G401 (cell line): ENCODE results near the gene PSMB10. TPM values are rescaled to one million over a fixed set of nuclear protein-coding genes. Genes with fewer than 3 reads are reported as not detected.

Source experiments
- DNase-seq: peaks from one replicate; pipeline ENCODE4 v3.0.0-alpha.2; 2015; ENCODE audit warnings: low spot score
- in situ Hi-C: cut with HindIII; loops from 2 replicates; pipeline ENCODE4 v1.10.0; 2016; ENCODE audit warnings: low sequenced_read_pairs, mixed read lengths
- total RNA-seq: library from RNA; depleted of rRNA; stranded (reverse); fragments of >200 nt; shearing (Covaris generic); gene quantifications from 2 replicates; pipeline ENCODE4 v1.2.3, GENCODE V29; 2014

PSMB10 gene
- total RNA-seq, 1 experiment from 2014 or later: 17.1 TPM

DNA sequence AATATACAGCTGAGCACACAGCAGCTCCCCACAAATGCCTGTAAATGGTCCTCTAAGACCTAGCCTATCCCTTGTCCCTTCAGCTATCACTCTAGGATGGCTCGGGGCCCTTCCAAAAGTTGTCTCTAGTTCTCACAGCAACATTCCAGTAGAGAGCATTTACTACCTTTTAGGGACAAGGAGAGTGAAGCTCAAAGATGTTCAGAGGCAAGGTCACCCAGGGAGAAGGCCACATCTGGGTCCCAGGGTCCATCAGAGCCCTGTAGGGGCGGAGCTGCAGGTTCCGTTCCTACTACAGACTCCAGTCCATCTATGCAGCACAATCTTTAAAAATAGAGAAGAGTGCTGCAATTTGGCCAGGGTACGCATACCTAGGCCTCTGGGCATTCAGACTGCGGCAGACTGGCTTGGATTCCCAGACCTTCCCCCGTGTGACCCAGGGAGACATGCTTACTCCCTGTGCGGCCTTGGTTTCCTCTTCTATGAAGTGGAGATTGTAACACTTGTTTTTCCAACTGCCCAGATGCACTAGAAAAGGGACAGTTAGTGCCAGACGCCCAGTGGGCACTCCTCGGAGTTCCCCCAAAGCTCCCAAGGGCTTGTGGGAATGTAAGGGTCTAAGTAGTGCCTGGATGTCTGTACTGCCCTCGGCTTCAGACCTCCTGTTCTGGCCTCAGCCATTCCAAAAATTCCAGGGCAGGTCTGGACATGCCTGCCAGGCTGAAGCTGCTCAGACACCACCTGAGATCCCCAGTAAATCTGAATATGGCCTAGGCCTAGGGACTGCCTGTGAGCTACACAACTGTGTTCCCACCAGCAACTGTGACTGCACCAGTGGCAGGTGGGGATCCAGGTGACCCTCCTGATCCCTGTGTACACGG lies 29.3 kb upstream of the PSMB10 start:
- in situ Hi-C loops: no loop called here
- no peak for DNase-seq

DNA sequence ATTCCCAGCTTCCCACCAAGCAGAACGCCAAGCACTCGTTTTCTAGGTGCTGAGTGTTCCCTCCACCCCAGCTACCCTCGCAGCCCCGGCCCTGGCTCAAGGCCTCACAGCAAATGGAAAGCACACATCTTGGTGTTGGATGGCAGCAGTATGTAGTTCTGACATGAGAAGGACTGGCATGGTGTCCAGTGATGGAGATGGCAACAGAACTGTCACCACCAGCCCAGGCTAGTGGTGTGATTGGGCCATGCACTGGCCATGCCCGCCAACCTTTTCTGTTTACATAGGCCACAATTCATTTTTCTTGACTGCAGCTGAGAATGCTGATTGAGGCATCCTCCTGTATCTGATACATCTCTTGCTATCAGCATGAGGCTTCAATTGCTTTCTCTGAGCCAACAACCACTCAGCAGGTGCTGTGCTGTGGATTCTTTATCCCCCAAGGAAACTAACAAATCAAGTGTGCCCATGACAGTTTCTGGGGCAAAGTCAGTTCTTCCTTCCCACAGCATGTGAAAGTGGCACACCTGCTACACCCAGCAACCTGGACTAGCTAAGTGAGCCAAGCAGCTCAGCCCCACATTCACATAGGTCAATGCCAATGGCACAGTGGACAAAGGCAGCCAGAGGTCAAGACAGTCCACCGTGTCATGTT lies 28.0 kb upstream of the PSMB10 start:
- no peak for DNase-seq
- in situ Hi-C loops: no loop called here

DNA sequence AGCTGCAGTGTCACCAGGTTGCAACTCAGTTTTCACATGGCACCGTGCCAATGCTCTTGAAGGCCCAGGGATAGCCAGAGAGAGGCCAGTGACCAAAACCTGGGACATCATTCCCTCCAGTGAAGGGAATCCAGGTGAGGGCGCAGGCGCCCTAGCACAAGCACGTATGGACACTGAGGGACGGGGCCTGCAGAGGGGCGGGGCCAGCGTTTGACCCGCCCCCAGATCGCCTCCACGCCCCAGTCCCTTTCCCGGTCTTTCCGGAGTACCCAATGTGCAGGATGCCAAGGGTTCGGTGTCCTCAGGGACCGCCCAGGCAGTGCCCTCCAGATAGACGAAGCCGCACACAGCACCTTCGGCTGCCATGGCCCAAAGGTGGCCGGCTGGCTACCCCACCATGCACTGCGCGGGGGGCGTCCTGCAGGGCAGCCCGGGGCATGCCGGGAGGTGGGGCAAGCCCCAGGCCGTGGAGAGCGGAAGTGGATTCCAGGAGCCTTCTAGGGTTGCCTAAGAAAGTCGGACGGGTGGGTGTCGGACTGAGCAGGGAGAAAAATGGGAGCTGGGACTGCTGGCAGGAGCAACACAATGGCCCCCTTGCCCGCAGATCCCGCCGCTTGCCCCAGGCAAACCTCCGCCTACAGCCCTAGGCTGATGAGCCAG lies 27.1 kb upstream of the PSMB10 start:
- DNase-seq: no peak
- in situ Hi-C loops: no loop called here

DNA sequence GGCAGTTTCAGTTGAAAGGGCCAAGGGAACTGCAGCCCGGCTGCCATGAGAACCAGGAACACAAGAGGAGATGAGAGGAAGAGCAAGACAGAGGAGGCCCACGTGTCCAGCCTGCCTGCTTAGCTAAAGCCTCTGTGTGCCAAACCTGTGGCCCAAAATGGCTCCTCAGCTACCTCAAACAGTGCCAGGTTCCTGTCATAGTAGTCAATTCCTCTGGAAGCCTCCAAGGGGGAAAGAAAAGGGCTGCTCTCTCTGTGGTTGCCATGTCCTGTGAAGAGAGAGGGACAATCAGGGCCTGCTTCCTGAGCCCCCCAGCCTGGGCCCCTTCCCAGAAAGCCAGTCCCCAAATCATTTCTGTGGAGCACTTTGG lies 26.6 kb upstream of the PSMB10 start:
- in situ Hi-C loops: no loop called here

DNA sequence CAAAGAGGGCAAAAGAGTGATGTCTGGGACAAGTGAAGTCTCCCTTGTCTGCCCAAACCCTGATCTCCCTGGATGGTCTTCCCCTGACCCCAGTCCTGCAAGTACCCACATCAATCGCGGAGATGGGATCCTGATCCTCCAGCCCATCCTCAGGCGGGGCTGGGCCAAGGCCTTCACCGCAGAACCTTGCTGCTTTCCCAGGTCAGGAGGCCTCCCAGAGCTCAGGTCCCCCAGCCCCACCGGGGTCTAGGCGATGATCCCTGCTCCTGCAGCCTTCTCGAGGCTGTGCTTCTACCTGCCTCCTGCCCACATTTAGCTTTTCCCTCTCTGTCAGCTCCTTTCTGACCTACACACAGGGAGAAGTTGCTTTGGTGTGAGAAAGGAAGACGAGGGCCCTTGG lies 25.5 kb upstream of the PSMB10 start:
- in situ Hi-C loops: no loop called here
- no peak for DNase-seq

More for the DNA sequence above, 26.6 kb upstream of the PSMB10 start:
- DNase-seq: no peak

DNA sequence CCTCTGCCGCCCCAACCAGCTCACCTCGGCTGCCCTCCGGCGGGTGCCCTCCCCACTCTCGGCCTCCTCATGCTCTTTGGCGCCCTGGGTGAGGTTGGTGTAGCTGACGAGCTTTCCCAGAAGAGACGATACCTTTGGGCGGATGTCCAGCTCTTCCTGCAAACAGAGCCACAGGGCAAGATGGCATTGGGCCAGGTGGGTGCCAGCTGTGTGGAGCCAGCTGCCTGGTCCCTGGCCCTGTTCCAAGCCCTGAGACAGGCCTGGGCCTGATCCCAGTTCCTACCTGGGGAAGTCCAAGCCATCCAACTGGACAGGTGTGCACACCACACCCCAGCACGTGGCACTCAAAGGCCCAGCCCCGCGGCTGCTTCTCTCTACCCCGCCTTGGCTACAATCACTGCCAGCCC lies 24.9 kb upstream of the PSMB10 start:
- in situ Hi-C loops: no loop called here
- no peak for DNase-seq

DNA sequence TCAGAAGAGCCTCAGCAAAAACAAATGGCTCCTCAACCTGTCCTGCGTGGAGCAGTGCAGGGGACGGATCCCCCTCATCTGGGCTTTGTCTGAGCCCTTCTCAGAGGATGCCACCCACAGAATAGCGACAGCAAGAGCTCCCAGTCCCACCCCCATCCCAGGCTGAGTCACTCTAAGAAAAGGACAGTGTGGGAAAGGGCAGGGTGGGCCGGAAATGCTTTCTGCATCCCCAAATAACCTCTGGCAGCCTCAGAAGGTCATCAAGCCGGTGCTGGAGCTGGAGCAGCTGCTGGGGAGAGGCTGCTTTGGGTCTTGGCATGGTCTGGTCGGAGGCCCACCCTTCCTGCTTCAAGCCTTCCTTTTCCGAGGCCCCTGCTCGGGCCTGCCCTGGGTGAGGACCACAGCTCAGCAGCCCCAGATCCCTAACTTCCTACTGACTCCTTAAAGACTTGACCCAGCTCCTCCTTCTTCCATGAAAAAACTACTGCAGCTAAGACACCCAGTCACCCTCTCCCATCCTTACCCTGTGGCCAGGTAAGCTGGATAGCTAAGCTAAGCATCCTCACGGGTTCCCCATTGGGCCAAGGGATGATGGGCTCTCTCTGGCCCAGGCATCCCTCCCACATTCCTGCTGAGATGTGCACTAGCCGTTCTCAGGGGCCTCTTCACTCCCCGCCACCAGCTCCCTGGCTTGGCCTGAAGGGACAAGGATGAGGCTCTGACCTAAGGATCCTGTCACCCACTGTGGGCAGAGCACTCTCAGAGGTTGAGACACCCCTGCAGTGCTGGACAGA lies 23.1 kb upstream of the PSMB10 start:
- DNase-seq: no peak
- in situ Hi-C loops: no loop called here

DNA sequence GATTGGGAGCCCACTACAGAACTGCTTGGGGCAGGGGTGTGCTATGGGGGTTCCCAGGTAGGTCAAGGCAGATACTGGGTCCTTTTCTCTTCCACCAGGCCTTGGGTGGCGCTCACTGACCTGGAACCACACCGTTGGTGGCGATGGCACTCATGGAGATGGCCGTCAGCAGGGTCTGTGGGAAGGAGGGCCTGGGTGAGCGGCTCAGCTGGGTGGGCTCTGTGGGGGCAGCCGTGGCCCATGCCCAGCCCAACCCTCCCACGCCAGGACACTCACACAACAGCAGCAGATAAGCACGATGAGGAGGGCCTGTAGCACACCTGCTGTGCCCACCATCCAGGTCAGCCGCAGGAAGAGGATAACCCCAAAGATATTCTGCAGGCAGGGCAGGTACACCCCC lies 21.0 kb upstream of the PSMB10 start:
- DNase-seq: no peak
- in situ Hi-C loops: no loop called here

DNA sequence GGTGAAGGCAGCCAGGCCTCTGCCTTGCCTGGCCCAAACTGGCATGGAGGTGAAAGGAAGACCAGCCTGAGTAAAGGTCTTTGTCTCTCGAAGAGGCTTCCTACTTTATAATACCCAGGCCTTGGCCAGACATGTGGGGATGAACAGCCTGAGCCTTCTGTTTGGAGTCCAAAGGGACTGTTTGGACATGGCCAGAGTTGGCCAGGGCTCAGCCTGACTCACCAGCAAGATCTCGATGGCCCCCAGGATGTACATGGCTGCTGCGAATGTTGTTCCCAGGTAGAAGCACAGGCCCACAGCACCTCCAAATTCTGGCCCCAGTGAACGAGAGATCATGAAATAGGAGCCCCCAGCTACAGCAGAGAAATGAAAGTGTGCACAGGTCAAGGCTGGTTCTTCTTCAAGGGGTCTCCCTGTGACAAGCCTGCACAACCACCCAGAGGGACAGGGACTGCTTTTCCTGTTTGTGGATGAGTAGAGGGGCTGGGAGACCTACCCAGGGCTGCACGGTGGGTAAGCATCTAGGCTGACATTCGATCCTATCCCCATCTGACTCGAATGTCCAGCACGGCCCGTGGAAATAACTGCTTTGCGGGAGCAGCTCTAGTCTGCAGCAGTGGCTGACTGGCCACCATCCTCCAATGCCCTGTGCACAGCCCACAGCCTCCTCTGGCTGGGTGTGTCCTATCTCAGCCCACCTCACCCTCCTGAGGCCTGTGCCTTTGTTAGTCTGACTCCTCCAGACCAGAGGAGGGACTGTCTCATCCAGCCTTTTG lies 18.0 kb upstream of the PSMB10 start:
- in situ Hi-C loops: no loop called here
- no peak for DNase-seq

DNA sequence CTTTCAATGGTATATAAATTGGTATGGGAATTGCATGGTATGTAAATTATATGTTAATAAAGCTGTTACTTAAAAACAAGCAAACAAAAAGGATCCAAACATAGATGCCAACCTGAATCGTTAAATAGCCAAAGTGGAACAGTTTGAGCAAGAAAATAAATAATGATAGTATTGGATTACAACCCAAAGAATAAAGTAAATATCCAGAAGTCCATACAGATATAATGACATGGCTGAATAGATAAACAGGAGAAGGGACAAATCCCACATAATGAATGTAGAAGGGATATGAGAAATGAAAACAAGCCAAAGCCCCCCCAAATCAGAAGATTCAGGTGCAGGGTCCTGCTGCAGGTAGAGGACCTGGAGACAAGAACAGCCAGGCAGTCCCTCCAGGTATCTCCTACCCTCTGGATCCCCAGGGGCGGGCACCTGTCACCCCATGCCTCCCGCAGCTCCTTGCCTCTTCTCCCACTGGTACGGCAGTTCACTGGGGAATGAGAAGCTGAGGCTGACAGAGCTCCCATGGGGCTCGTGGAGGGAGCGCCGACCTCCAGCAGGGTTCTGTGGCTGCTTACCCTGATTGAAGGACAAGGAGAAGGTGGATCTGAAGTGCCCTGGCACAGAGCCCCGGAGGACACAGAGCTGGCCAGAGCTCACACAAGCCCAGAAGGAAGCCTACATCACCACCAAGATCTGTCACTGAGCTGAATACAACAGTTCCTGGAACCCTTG lies 17.2 kb upstream of the PSMB10 start:
- in situ Hi-C loops: no loop called here
- no peak for DNase-seq

DNA sequence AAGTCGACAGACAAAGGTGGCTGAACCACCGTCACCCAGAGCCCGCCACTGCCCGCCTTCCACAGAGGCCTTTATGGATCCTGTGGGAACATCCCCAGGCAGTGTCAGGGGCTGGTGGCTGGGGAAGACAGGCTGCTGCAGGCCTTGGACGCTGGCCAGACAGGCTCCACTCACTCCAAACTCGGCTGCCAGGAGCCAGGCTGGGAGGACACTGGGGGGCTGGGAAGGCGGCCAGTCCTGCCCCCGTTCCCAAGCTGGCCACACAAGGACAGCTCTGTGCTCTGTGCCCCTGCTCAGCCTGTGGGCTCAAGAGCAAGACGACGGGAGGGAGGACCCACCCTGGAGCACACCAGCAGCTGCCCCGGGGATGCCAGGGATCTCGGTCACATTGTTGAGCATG lies 14.8 kb upstream of the PSMB10 start:
- in situ Hi-C loops: no loop called here
- peak; percentile 81 for DNase-seq

DNA sequence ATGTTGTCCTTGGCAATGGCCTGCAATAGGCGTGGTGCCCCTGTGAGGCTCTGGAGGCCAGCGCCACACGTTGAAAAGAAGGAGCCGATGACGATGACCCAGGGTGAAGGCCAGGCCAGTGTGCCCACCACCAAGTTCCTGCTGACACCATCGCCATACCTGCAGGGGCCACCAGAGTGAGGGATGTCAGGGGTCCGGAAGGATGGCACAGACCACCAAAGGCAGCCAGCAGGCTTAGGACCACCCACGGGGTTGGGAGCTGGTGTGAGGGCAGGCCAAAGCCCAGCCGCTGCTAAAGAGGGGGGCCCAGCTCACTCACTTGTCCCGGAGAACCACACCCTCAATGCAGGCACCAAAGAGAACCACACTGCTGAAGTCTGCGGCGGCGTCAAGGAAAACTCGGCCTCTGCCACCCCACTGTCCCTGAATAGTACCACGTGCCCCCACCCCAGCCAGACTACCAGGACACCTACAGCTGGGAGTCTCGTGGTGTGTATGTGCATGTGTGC lies 13.7 kb upstream of the PSMB10 start:
- in situ Hi-C loops: no loop called here
- no peak for DNase-seq

DNA sequence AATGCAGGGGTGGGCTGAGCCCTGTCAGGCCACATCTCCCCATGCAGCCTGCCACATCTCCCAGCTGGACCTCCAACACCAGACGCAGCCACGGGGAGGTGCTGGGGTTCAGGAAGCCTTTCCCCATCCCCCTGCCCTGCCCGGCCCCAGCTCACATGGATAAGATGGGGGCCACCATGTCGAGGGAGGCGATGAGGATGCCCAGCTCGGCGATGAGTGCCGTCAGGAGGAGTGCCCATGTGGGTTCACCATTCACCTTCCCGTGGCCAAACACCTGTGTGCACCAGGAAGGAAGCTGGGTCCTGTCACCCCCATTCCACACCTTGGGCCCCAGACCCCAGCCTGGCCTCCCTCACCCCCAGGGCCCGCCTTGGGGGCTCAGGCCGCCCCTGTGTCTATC lies 13.0 kb upstream of the PSMB10 start:
- in situ Hi-C loops: no loop called here

DNA sequence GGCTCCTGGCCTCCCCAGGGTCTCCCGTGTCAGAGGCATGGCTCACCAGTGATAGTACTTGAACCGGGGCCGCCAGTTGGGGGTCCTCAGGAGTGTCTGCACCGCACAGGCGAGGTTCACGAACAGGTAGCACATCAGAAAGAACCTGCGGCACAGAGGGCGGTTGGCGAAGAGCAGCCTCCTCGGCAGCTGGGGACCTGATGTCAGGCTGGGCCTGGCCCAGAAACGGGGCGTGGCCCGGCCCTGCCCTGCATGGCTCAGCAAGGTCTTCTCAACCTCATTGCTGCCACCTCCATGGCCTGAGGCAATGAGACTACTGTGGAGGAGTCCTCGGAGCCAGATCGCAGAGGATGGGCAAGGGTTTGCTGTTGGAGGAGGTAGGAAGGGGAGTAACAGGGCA lies 11.4 kb upstream of the PSMB10 start:
- DNase-seq: no peak
- in situ Hi-C loops: no loop called here

More for the DNA sequence above, 13.0 kb upstream of the PSMB10 start:
- no peak for DNase-seq

DNA sequence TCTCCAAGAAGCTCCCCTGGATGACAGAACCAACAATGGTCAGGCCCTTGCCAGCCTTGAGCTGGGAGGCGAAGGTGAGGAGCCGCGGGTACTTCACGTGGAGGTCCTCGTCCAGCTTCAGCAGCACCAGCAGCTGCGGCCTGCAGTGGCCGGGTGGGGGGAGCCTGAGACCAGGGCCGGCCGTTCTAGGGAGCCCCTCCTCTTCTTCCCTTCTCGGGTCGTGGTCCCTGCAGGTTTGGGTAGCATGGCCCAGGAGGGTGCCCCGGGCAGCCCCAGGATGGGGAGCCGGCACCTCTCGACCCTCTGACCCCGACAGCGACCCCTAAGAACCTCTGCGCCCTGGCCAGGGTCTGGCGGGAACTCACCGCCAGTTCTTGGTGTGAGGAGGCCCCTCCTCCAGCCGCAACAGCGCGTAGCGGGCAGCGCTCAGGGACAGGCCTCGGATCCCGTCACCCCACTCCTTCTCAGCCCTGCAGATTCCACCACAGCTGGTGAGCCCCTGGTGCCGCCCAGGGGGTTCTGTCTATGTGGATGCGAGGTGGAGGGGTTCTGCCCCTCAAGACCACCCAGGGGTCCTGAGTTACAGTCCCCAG lies 10.4 kb upstream of the PSMB10 start:
- DNase-seq: no peak
- in situ Hi-C loops: no loop called here

DNA sequence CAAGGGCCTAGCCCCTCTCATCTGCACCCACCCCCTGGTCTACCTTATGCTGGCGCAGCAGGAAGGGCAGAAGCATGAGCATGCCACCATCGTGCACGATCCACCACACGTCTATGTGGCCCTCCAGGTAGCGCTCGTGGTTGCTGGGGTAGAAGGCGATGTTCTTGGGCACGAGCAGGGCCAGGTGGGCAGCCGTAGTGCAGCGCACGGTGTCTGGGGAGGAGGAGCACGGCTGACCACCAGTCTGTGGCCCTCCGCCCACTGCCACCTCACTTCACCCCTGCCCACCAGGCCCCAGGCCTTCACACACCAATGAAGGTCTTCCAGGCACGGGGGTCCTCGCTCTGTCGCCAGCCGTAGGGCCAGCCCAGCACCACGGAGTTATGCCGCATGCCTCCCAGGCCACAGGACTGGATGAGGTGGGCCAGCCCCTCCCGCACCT lies 9.5 kb upstream of the PSMB10 start:
- in situ Hi-C loops: no loop called here
- no peak for DNase-seq

DNA sequence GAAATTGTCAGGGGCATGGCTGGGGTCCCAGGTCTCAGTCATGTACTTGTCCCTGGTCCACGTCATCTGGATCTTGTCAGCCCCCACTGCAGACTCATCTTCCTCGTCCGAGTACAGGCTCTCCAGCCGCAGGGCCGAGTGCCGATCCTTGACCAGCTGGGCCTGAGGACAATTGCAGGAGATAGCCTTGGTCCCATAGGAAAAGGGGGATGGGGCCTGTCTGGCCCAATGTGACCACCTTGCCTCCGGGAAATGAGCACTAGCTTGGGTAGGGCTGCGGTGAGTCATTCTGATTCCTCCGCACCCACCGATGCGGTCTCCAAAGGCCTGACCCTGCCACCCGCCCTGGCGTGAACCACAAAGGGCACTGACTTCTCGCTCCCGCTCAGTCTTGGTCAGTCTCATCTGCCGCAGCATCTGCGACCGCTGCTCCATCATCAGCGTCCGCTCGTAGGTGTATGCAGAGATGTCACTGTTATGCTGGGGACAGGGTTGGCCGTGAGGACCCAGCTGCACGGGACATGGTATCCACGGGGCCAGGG lies 8.8 kb upstream of the PSMB10 start:
- DNase-seq: no peak
- in situ Hi-C loops: no loop called here
